Measurements from ENCODE around the gene GID8. TPM values are rescaled to one million over a fixed set of nuclear protein-coding genes. Genes with fewer than 3 reads are reported as not detected.
A peak's percentile ranks its signal among the peaks of the same experiment; 100 is the strongest.

GID8 gene
- total and polyA plus RNA-seq, 2 of the 13 experiments (the other 11 are each of a cell fraction or from before 2014, with no cell fraction given), result 39.6 to 59.8 TPM

GRCh38 chr20:62952968-62953838 is 15.3 kb downstream of the GID8 start (continued):
- TF ChIP-seq ETS1 (CRISPR knock-in tag; IDR thresholded peaks at IDR 0.05) (peak; percentile 92), YEATS2 (CRISPR knock-in tag; IDR thresholded peaks at IDR 0.05; ENCODE audit: borderline replicate concordance) (no peak), ZBTB26 (CRISPR knock-in tag; IDR thresholded peaks at IDR 0.05; ENCODE audit: borderline replicate concordance) (no peak), MLX (CRISPR knock-in tag; IDR thresholded peaks at IDR 0.05) (0 out of 2 replicates have a peak, but pooled peaks have one; percentile 51), ZNF770 (CRISPR knock-in tag; IDR thresholded peaks at IDR 0.05) (no peak), HDAC1 (CRISPR knock-in tag; IDR thresholded peaks at IDR 0.05) (peak; percentile 38), PITX1 (CRISPR knock-in tag; IDR thresholded peaks at IDR 0.05) (no peak; the same call in 1 of the 2 replicates), NAIF1 (CRISPR knock-in tag; IDR thresholded peaks at IDR 0.05; ENCODE audit: borderline replicate concordance) (no peak), ZFY (CRISPR knock-in tag; IDR thresholded peaks at IDR 0.05) (peak; percentile 24), ZNF256 (CRISPR knock-in tag; conservative IDR thresholded peaks at IDR 0.05) (no peak; the same call in 1 of the 2 replicates), ZNF713 (CRISPR knock-in tag; IDR thresholded peaks at IDR 0.05) (peak; percentile 13; the same call in 1 of the 2 replicates), ZNF468 (CRISPR knock-in tag; IDR thresholded peaks at IDR 0.05) (peak; percentile 76; the same call in 1 of the 2 replicates), ZMAT3 (CRISPR knock-in tag; conservative IDR thresholded peaks at IDR 0.05) (peak; percentile 64; the same call in 1 of the 2 replicates), PATZ1 (CRISPR knock-in tag; IDR thresholded peaks at IDR 0.05) (peak; percentile 25; the same call in 1 of the 2 replicates), HHEX (CRISPR knock-in tag; IDR thresholded peaks at IDR 0.05) (no peak), MLLT10 (CRISPR knock-in tag; IDR thresholded peaks at IDR 0.05) (0 out of 2 replicates have a peak, but pooled peaks have one; percentile 35), DNMT3B (CRISPR knock-in tag; conservative IDR thresholded peaks at IDR 0.05) (0 out of 2 replicates have a peak, but pooled peaks have one; percentile 17), CREB3 (CRISPR knock-in tag; IDR thresholded peaks at IDR 0.05) (peak; percentile 73), STAT5B (CRISPR knock-in tag; IDR thresholded peaks at IDR 0.05) (0 out of 2 replicates have a peak, but pooled peaks have one; percentile 54), ZNF331 (CRISPR knock-in tag; IDR thresholded peaks at IDR 0.05) (0 out of 2 replicates have a peak, but pooled peaks have one; percentile 13), ZNF556 (CRISPR knock-in tag; IDR thresholded peaks at IDR 0.05; ENCODE audit: borderline replicate concordance) (peak; percentile 12; the same call in 1 of the 2 replicates)
